ENCODE data around the gene CACHD1. TPM values are rescaled to one million over a fixed set of nuclear protein-coding genes. Genes with fewer than 3 reads are reported as not detected.

Gene CACHD1
- total and polyA plus RNA-seq, 2 of the 8 experiments (the other 6 are each of a cell fraction or from before 2014, with no cell fraction given), result 22.2 to 42.5 TPM

DNA sequence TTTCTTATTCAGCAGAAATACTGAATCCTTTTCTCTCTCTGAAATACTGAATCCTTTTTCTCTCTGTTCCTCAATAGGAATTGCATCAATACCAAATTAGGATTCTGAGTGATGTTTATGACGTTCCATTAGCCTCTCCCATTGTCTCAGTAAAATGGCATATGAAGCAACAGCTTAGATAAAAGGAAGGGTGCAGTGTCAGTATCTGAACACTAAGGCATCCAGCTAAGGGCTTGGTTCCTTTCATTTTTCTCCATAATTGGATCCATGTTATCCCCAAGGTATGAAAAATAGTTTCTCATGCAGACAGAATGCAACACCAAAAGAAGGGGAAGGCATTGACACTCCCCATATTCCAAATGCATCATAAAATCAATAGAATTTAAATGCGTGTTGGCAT lies 213.5 kb downstream of the CACHD1 start:
- Histone ChIP-seq H2AFZ (ENCODE audit: low read length) (no peak overlapping the region), H3K36me3 (ENCODE audit: control insufficient read depth in 2 of 4, insufficient read depth in 4 of 4, low read length in 3 of 4) (peaks cover 18 to 89% (median 62%) of the 10 kb centered on the region in 4 experiments), H3K4me1 (replicated peaks in 1 of 4; ENCODE audit: control insufficient read depth in 3 of 4, insufficient read depth in 4 of 4, low read length in 3 of 4) (peaks cover 0 to 5% (median 0%) of the 10 kb centered on the region in 4 experiments; a peak in 2 of 7 replicates), H2BK20ac (ENCODE audit: low read length) (no peak overlapping the region), H3K79me2 (ENCODE audit: control insufficient read depth in 1 of 2, insufficient read depth in 2 of 2, low read length in 2 of 2) (no peaks in the 10 kb centered on the region), H4K5ac (ENCODE audit: insufficient read length, low read depth, low read length) (no peak overlapping the region), H3K23ac (ENCODE audit: insufficient read length) (no peak overlapping the region), H3K4me2 (ENCODE audit: insufficient read depth in 1 of 2, low read depth in 2 of 2, low read length in 2 of 2) (no peak overlapping the region), H4K8ac (ENCODE audit: extremely low read depth, insufficient read depth, low read length) (no peak overlapping the region), H2BK15ac (ENCODE audit: low read length) (no peak overlapping the region), H2BK5ac (ENCODE audit: low read depth, low read length) (no peak overlapping the region), H2BK12ac (ENCODE audit: low read depth, low read length) (no peak overlapping the region), H3K18ac (ENCODE audit: extremely low read depth, low read length) (no peak overlapping the region), H3K79me1 (ENCODE audit: low read depth, low read length) (no peaks in the 10 kb centered on the region), H4K20me1 (replicated peaks in 1 of 2; ENCODE audit: control insufficient read depth in 1 of 2, insufficient read depth in 2 of 2, low read length in 2 of 2) (peaks cover 0 to 2% of the 10 kb centered on the region in 2 experiments), H3K14ac (ENCODE audit: insufficient read length) (no peak overlapping the region), H3K9me3 (ENCODE audit: insufficient read depth in 2 of 2, low read depth in 1 of 2, low read length in 1 of 2) (no peaks in the 10 kb centered on the region), H4K91ac (replicated peaks; ENCODE audit: insufficient read length, low read length) (no peak overlapping the region), H3K27me3 (replicated peaks in 1 of 4; ENCODE audit: control insufficient read depth in 3 of 4, extremely low read depth in 1 of 4, insufficient read depth in 3 of 4, low read length in 3 of 4) (no peaks in the 10 kb centered on the region), H2BK120ac (replicated peaks; ENCODE audit: low read depth, low read length) (no peak overlapping the region), H3K4ac (replicated peaks; ENCODE audit: insufficient read length, low read depth, low read length) (no peak overlapping the region), H3K27ac (ENCODE audit: low read depth, low read length) (no peak overlapping the region), H3K4me3 (ENCODE audit: extremely low read depth in 1 of 4, insufficient read depth in 2 of 4, low read depth in 3 of 4, low read length in 4 of 4) (no peak overlapping the region), H3K23me2 (ENCODE audit: low read depth, low read length) (no peaks in the 10 kb centered on the region), H2AK5ac (ENCODE audit: low read depth, low read length) (no peak overlapping the region), H3K9ac (replicated peaks in 1 of 4; ENCODE audit: extremely low read depth in 1 of 4, low read depth in 3 of 4, low read length in 3 of 4) (no peak overlapping the region), H3K56ac (replicated peaks; ENCODE audit: insufficient read length, low read depth, low read length) (no peak overlapping the region)
- ChIA-PET CTCF (ENCODE audit: partially characterized antibody) (interaction anchor here (0.8 to 1.7 kb wide), 6 partner anchors 8 to 287 kb away, joined by 3 to 7 read pairs (median 3); no protein-coding TSS in a partner anchor), POLR2A (ENCODE audit: partially characterized antibody) (no interaction called here)
- no peak for TF ChIP-seq EP300 (IDR thresholded peaks at IDR 0.05; ENCODE audit: borderline replicate concordance in 1 of 2, low read depth in 2 of 2, low read length in 2 of 2)
- no peak for TF ChIP-seq POLR2A (IDR thresholded peaks at IDR 0.05; ENCODE audit: control extremely low read depth in 1 of 2, low read depth in 2 of 2, low read length in 2 of 2)
- no peak for TF ChIP-seq BACH1 (IDR thresholded peaks at IDR 0.05; ENCODE audit: low read length)
- no peak for TF ChIP-seq NRF1 (IDR thresholded peaks at IDR 0.05; ENCODE audit: low read depth, low read length)
- TF ChIP-seq, protein P1, sequence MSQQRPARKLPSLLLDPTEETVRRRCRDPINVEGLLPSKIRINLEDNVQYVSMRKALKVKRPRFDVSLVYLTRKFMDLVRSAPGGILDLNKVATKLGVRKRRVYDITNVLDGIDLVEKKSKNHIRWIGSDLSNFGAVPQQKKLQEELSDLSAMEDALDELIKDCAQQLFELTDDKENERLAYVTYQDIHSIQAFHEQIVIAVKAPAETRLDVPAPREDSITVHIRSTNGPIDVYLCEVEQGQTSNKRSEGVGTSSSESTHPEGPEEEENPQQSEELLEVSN (IDR thresholded peaks at IDR 0.05), result no peak
- TF ChIP-seq PHF8 (conservative IDR thresholded peaks at IDR 0.05; ENCODE audit: low read depth, low read length), result no peak
- TF ChIP-seq MAFK (IDR thresholded peaks at IDR 0.05; ENCODE audit: low read depth, low read length), result no peak
- no peak for TF ChIP-seq TCF12 (IDR thresholded peaks at IDR 0.05; ENCODE audit: low read depth, low read length)
- no peak for TF ChIP-seq POU5F1 (IDR thresholded peaks at IDR 0.05; ENCODE audit: low read depth, low read length)
- TF ChIP-seq, protein P2, sequence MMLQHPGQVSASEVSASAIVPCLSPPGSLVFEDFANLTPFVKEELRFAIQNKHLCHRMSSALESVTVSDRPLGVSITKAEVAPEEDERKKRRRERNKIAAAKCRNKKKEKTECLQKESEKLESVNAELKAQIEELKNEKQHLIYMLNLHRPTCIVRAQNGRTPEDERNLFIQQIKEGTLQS (IDR thresholded peaks at IDR 0.05; ENCODE audit: insufficient read depth, low read depth, low read length), result no peak
- DNase-seq (ENCODE audit: low read depth in 1 of 2, low spot score in 2 of 2), result no peak
- no peak for FAIRE-seq
- 94% methylated on average over 2 of the region's 2 CpGs; no CpG with 5 or more reads in 1 of the 2 experiments for WGBS, 2 experiments (ENCODE audit: extremely low coverage in 1 of 2, insufficient coverage in 1 of 2, insufficient read length in 1 of 2, insufficient replicate concordance in 2 of 2, low coverage in 1 of 2, low lambda C conversion rate in 2 of 2, missing lambda C conversion rate in 1 of 2)

Measured in H1 (cell line).